Measurements from ENCODE around the gene RNPS1.

Gene RNPS1

GRCh38 chr16:2280461-2280860 is 12.5 kb upstream of the RNPS1 start:
- Histone ChIP-seq H3K4me1 (ENCODE audit: control insufficient read depth, insufficient read depth, low read length) (no peaks in the 10 kb centered on the region), H3K4me3 (ENCODE audit: low read length) (no peak overlapping the region), H3K9ac (ENCODE audit: low read depth, low read length) (no peak overlapping the region), H3K4me2 (ENCODE audit: low read length) (no peak overlapping the region), H3K36me3 (ENCODE audit: insufficient read depth, low read length) (no peaks in the 10 kb centered on the region), H3K9me3 (replicated peaks; ENCODE audit: low read length) (no peaks in the 10 kb centered on the region), H3K27me3 (ENCODE audit: control insufficient read depth, insufficient read depth, low read length) (peaks cover 10% of the 10 kb centered on the region)

- H3K27me3 ChIP-seq (ENCODE audit: control insufficient read depth, insufficient read depth, low read length), result peaks cover 10% of the 10 kb centered on the region
- H3K9ac ChIP-seq (ENCODE audit: low read depth, low read length), result no peak overlapping the region
- H3K36me3 ChIP-seq (ENCODE audit: insufficient read depth, low read length), result no peaks in the 10 kb centered on the region
- H3K9me3 ChIP-seq (replicated peaks; ENCODE audit: low read length), result no peaks in the 10 kb centered on the region
- H3K4me1 ChIP-seq (ENCODE audit: control insufficient read depth, insufficient read depth, low read length), result no peaks in the 10 kb centered on the region
- H3K4me3 ChIP-seq (ENCODE audit: low read length), result no peak overlapping the region
- H3K4me2 ChIP-seq (ENCODE audit: low read length), result no peak overlapping the region
Observed at GRCh38 chr16:2278956-2279800, 11.3 kb upstream of the RNPS1 start.

GRCh38 chr16:2278272-2278608 is 10.3 kb upstream of the RNPS1 start:
- no peak overlapping the region for H3K4me2 ChIP-seq (ENCODE audit: low read length)
- no peak overlapping the region for H3K4me3 ChIP-seq (ENCODE audit: low read length)
- H3K36me3 ChIP-seq (ENCODE audit: insufficient read depth, low read length), result no peaks in the 10 kb centered on the region
- no peaks in the 10 kb centered on the region for H3K4me1 ChIP-seq (ENCODE audit: control insufficient read depth, insufficient read depth, low read length)
- no peak overlapping the region for H3K9ac ChIP-seq (ENCODE audit: low read depth, low read length)
- peaks cover 10% of the 10 kb centered on the region for H3K27me3 ChIP-seq (ENCODE audit: control insufficient read depth, insufficient read depth, low read length)
- H3K9me3 ChIP-seq (replicated peaks; ENCODE audit: low read length), result no peaks in the 10 kb centered on the region

- no peak overlapping the region for H3K9ac ChIP-seq (ENCODE audit: low read depth, low read length)
- no peak overlapping the region for H3K4me2 ChIP-seq (ENCODE audit: low read length)
- no peak overlapping the region for H3K4me3 ChIP-seq (ENCODE audit: low read length)
- H3K4me1 ChIP-seq (ENCODE audit: control insufficient read depth, insufficient read depth, low read length), result no peaks in the 10 kb centered on the region
- H3K36me3 ChIP-seq (ENCODE audit: insufficient read depth, low read length), result no peaks in the 10 kb centered on the region
- H3K9me3 ChIP-seq (replicated peaks; ENCODE audit: low read length), result no peaks in the 10 kb centered on the region
- peaks cover 10% of the 10 kb centered on the region for H3K27me3 ChIP-seq (ENCODE audit: control insufficient read depth, insufficient read depth, low read length)
Observed at GRCh38 chr16:2277466-2278271, 9.7 kb upstream of the RNPS1 start.

- no peaks in the 10 kb centered on the region for H3K4me1 ChIP-seq (ENCODE audit: control insufficient read depth, insufficient read depth, low read length)
- H3K9me3 ChIP-seq (replicated peaks; ENCODE audit: low read length), result no peaks in the 10 kb centered on the region
- H3K4me2 ChIP-seq (ENCODE audit: low read length), result no peak overlapping the region
- no peak overlapping the region for H3K4me3 ChIP-seq (ENCODE audit: low read length)
- H3K36me3 ChIP-seq (ENCODE audit: insufficient read depth, low read length), result no peaks in the 10 kb centered on the region
- no peak overlapping the region for H3K9ac ChIP-seq (ENCODE audit: low read depth, low read length)
- peaks cover 10% of the 10 kb centered on the region for H3K27me3 ChIP-seq (ENCODE audit: control insufficient read depth, insufficient read depth, low read length)
Observed at GRCh38 chr16:2276368-2277195, 8.7 kb upstream of the RNPS1 start.

GRCh38 chr16:2275476-2276367 is 7.8 kb upstream of the RNPS1 start:
- H3K36me3 ChIP-seq (ENCODE audit: insufficient read depth, low read length), result no peaks in the 10 kb centered on the region
- no peak overlapping the region for H3K9ac ChIP-seq (ENCODE audit: low read depth, low read length)
- no peak overlapping the region for H3K4me3 ChIP-seq (ENCODE audit: low read length)
- H3K4me2 ChIP-seq (ENCODE audit: low read length), result no peak overlapping the region
- H3K4me1 ChIP-seq (ENCODE audit: control insufficient read depth, insufficient read depth, low read length), result no peaks in the 10 kb centered on the region
- H3K9me3 ChIP-seq (replicated peaks; ENCODE audit: low read length), result no peaks in the 10 kb centered on the region
- peaks cover 9% of the 10 kb centered on the region for H3K27me3 ChIP-seq (ENCODE audit: control insufficient read depth, insufficient read depth, low read length)

- Histone ChIP-seq H3K4me3 (ENCODE audit: low read length) (no peak overlapping the region), H3K36me3 (ENCODE audit: insufficient read depth, low read length) (no peaks in the 10 kb centered on the region), H3K9me3 (replicated peaks; ENCODE audit: low read length) (no peaks in the 10 kb centered on the region), H3K27me3 (ENCODE audit: control insufficient read depth, insufficient read depth, low read length) (peaks cover 3% of the 10 kb centered on the region), H3K4me1 (ENCODE audit: control insufficient read depth, insufficient read depth, low read length) (peaks cover 10% of the 10 kb centered on the region), H3K4me2 (ENCODE audit: low read length) (no peak overlapping the region), H3K9ac (ENCODE audit: low read depth, low read length) (no peak overlapping the region)
Observed at GRCh38 chr16:2273931-2274330, 6.0 kb upstream of the RNPS1 start.

GRCh38 chr16:2273484-2273883 is 5.6 kb upstream of the RNPS1 start:
- H3K9ac ChIP-seq (ENCODE audit: low read depth, low read length), result no peak overlapping the region

GRCh38 chr16:2271848-2272461 is 4.0 kb upstream of the RNPS1 start:
- Histone ChIP-seq H3K36me3 (ENCODE audit: insufficient read depth, low read length) (no peaks in the 10 kb centered on the region), H3K4me1 (ENCODE audit: control insufficient read depth, insufficient read depth, low read length) (peaks cover 10% of the 10 kb centered on the region), H3K9me3 (replicated peaks; ENCODE audit: low read length) (no peaks in the 10 kb centered on the region), H3K27me3 (ENCODE audit: control insufficient read depth, insufficient read depth, low read length) (no peaks in the 10 kb centered on the region), H3K9ac (ENCODE audit: low read depth, low read length) (no peak overlapping the region), H3K4me3 (ENCODE audit: low read length) (no peak overlapping the region), H3K4me2 (ENCODE audit: low read length) (no peak overlapping the region)

More at GRCh38 chr16:2273484-2273883, 5.6 kb upstream of the RNPS1 start:
- H3K9me3 ChIP-seq (replicated peaks; ENCODE audit: low read length), result no peaks in the 10 kb centered on the region
- no peak overlapping the region for H3K4me2 ChIP-seq (ENCODE audit: low read length)
- peaks cover 2% of the 10 kb centered on the region for H3K27me3 ChIP-seq (ENCODE audit: control insufficient read depth, insufficient read depth, low read length)
- H3K36me3 ChIP-seq (ENCODE audit: insufficient read depth, low read length), result no peaks in the 10 kb centered on the region
- H3K4me1 ChIP-seq (ENCODE audit: control insufficient read depth, insufficient read depth, low read length), result peaks cover 10% of the 10 kb centered on the region
- no peak overlapping the region for H3K4me3 ChIP-seq (ENCODE audit: low read length)

- H3K9me3 ChIP-seq (replicated peaks; ENCODE audit: low read length), result no peaks in the 10 kb centered on the region
- H3K27me3 ChIP-seq (ENCODE audit: control insufficient read depth, insufficient read depth, low read length), result no peaks in the 10 kb centered on the region
- no peak overlapping the region for H3K4me2 ChIP-seq (ENCODE audit: low read length)
- H3K4me1 ChIP-seq (ENCODE audit: control insufficient read depth, insufficient read depth, low read length), result peaks cover 16% of the 10 kb centered on the region
- peaks cover under 1% of the 10 kb centered on the region for H3K36me3 ChIP-seq (ENCODE audit: insufficient read depth, low read length)
- no peak overlapping the region for H3K4me3 ChIP-seq (ENCODE audit: low read length)
- no peak overlapping the region for H3K9ac ChIP-seq (ENCODE audit: low read depth, low read length)
Observed at GRCh38 chr16:2270588-2271470, 2.9 kb upstream of the RNPS1 start.
